ENCODE results near the gene GDPD3.
"Not testable (repeated sequence)": the region's sequence is repeated elsewhere in the genome, so short reads cannot be mapped to it uniquely, and the experiment has no call there.

Gene GDPD3

GRCh38 chr16:30124985-30125379 is 11.6 kb upstream of the GDPD3 start:
- DNase-seq (ENCODE audit: low read depth in 2 of 2) = no peak

DNA sequence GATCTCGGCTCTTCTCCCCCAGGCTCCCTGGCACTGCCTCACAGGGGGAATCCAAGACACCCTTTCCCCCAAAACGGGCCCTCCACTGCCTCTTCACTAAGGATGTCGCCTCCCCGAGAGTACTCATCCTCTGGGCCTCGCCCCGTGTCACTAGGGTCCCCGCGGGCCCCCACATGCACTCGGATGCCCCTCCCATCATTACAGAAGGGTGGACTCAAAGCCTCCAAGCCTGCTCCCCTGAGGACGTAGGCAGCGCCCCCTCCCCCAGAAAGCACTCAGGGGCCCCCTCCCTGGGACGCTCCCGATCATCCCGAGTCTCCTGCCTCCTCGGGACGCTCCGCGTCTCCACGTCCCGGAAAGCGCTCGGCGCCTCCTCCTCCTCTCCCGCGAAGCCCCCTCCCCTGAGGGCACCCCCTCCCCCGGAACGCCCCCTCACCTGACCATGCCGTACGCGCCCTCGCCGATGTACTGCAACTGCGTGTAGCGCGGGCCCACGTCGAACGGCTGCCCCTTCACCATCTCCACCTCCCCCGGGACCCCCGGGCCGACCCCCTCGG is 9.3 kb upstream of the GDPD3 start:
- DNase-seq (ENCODE audit: low read depth in 2 of 2) = no peak

DNA sequence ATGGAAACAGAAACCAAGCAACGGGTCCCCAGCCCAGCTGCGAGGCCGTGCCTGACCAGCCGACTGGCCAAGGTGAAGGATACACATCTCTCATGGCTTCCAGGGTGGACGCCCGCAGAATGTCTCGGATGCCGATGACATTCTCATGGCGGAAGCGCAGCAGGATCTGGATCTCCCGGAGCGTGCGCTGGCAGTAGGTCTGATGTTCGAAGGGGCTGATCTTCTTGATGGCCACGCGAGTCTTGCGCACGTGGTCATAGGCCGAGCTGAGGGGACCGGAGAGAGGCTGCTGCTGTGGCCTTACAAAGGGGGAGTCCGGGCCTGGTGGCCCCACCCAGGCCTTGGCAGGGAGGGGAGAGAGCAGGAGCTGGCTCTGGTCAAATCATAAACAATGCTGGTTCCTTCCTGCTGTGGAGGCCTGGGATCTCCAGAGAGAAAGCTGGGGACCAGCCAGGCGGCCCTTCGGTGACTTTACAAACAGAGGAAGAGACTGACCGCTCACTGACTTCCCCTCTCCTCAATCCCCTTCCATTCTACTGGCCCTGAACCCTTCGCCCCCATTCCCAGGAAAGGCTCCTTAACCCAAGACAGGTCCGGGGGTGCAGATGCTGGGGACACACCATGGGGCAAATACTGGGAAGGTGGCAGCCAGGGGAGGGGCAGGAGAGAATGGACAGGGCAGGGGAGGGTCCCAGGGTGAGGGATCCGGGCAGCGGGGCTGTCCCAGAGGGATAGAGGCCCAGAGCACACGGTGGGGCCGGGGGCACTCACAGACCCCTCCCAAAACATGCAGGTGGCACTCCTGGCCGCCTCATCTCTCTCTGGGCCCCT is 8.6 kb upstream of the GDPD3 start:
- DNase-seq (ENCODE audit: low read depth in 2 of 2) = no peak

DNA sequence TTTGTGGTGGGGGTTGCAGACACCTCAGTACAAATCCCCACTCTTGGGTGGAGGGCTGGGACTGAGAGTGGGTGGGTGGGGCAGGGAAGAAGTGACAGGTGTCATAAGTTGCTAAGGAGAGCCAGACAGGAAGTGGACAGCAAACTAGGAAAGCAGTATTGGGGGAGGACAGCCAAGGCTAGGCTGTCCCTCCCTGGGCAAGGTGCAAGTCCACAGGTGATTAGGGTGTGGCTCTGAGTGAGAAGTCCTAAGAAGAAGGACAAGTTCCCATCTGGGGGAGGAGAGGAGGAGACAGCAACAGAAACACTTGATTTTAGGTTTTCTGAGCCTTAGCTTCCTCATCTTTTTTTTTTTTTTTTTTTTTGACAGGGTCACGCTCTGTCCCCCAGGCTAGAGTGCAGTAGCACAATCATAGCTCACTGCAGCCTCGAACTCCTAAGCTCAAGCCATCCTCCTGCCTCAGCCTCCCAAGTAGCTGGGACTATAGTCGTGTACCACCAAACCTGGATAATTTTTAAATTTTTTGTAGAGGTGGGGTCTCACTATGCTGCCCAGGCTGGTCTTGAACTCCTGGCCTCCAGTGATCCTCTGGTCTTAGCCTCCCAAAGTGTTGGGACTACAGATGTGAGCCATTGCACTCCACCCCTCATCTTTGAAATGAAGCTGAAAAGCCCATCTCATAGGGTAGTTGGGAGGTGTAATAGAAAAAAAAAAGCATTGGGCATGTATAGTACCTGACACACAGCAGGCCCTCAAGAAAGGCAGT is 7.2 kb upstream of the GDPD3 start:
- DNase-seq (ENCODE audit: low read depth in 2 of 2) = no peak

DNA sequence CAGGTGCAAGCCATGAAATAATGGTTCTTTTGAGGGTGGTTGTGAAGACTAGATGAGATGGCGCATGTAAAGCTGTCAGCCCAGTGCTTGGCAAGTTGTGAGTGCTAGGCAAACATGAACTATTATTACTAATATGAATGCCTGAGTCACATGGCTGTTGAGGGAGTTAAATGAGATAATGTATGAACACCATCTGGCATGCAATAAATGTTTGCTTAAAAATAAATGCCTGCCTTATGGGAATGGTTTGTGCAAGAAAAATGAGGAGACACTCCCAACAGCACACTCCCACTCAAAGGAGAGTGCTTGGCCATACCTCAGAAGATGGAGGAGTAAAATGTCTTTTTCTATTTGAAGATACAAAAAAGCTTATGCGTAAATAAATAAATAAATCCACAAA is 6.1 kb upstream of the GDPD3 start:
- DNase-seq (ENCODE audit: low read depth in 2 of 2) = no peak

GRCh38 chr16:30117768-30118167 is 4.4 kb upstream of the GDPD3 start:
- DNase-seq (ENCODE audit: low read depth in 2 of 2) = no peak

GRCh38 chr16:30116291-30117207 is 3.2 kb upstream of the GDPD3 start:
- no peak for DNase-seq (ENCODE audit: low read depth in 2 of 2)

DNA sequence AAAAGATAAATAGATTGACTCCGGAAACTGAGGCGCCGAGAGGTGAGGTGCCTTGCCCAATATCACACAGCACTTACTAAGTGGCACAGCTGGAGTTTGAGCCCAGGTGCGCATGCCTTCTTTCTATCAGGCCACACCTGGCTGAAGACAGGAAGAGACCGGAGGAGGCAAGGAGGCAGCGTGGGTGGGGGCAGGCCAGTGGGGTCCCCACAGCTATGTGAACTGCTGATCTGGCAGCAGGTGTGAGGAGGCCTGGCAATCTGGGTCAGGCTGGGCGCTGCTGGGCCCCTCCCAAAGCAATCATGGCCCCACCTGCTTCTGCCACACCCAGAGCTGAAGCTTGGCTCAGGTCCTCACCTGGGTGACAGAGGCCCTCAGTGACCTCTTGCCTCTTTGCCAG is 1.9 kb upstream of the GDPD3 start:
- no peak for DNase-seq (ENCODE audit: low read depth in 2 of 2)

GRCh38 chr16:30114833-30115232 is 1.5 kb upstream of the GDPD3 start:
- DNase-seq (ENCODE audit: low read depth in 2 of 2) = not testable (repeated sequence)

DNA sequence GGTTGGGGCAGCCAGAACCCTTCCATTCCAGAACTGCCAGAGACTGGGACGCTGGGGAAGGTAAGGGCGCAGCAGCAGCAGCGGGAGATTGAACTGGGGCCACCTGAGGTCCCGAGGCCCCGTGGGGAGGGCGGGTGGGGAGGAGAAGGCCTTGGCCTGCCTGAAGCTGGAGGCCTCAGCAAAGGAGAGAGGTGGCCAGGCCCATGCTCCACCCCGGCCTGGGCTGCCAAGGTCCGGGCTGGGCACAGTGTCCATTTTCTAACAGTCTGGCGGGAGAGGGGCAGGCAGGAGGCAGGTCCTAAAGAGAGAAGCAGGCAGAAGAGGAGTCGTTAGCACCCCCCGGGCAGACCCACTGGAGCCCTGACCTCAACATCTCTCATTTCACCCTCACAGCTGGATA is 1.1 kb upstream of the GDPD3 start:
- DNase-seq (ENCODE audit: low read depth in 2 of 2) = no peak

GRCh38 chr16:30113711-30114333 is 485 bp upstream of the GDPD3 start:
- no peak for DNase-seq (ENCODE audit: low read depth in 2 of 2)

DNA sequence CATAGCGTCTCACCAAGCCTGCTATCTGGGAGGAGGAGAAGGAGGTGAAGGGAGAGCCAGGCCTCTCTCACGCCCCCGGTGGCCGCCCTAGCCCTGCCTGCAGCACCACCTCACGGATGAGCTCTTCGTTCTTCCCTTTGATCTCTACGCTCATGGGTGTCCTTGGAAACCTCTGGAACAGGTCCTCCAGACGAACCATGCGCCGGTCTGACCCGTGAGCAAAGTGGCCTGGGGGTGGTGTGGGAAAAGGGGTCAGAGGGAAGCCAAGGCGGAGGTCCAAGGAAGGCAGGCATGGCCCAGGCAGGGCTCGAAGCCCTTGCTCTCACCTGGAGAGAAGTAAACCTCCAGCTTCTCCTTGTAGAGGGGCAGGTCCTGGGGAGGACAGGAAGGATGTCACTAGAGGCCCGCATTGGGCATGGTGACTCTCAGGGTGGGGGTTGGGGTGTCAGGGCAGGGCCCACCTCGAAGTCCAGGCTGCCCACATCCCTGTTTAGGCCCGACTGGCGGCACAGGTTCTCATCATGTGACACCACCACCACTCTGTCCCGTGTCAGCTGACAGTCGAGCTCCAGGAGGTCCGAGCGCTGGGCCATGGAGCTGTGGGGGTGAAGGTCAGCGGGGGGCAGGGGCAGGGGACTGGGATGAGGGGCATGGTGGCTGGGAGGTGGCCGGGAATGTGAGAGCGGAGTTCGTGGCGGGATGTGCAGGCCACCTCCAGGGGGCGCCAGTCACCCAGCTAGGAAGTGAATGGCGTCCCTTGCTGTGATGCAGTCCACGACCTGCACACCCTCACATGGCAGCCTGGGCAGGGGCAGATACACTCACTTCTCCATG is 923 bp downstream of the GDPD3 start:
- DNase-seq (ENCODE audit: low read depth in 2 of 2) = peak; percentile 52 to 60

GRCh38 chr16:30110661-30111060 is 2.7 kb downstream of the GDPD3 start:
- DNase-seq (ENCODE audit: low read depth in 2 of 2) = no peak

DNA sequence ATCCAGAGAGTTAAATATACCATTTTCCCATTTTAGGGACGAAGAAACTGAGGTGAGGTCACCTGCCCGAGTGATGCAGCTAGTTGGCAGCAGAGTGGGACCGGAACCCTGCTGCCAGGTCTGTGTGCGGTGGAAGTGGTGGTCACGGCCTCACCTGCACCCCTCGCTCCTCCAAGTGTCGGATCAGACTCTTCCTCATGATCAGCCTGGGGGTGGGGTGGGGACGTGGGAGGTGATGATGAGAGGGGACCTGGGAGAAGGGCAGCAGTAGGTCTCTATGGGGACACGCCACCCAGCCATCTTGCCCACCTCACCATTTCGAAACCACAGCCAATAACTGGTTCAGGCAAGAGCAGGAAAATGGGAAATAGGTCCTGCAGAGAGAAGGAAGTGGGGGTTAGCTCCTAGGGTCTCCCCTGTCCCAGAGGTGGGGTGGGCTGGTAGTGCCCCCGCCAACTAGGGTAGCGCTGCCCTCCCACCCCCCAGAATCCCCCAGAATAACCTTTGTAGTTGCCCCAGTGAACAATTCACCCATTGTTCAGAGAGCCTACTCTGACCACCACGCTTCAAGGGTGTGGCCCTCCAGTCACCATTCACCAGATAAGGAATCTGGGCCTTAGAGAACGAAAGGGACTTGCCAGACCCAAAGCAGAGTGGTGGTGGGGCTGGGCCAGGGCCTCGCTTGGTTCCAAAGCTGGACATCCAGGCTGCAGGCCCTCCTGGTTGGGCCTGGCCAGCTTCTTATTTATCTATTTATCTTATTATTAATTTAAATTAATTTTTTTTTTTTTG is 5.1 kb downstream of the GDPD3 start:
- no peak for DNase-seq (ENCODE audit: low read depth in 2 of 2)

GRCh38 chr16:30104492-30104891 is 8.8 kb downstream of the GDPD3 start:
- no peak for DNase-seq (ENCODE audit: low read depth in 2 of 2)

- DNase-seq (ENCODE audit: low read depth in 2 of 2) = no peak
These were observed 9.2 kb downstream of the GDPD3 start for GRCh38 chr16:30104090-30104489.

DNA sequence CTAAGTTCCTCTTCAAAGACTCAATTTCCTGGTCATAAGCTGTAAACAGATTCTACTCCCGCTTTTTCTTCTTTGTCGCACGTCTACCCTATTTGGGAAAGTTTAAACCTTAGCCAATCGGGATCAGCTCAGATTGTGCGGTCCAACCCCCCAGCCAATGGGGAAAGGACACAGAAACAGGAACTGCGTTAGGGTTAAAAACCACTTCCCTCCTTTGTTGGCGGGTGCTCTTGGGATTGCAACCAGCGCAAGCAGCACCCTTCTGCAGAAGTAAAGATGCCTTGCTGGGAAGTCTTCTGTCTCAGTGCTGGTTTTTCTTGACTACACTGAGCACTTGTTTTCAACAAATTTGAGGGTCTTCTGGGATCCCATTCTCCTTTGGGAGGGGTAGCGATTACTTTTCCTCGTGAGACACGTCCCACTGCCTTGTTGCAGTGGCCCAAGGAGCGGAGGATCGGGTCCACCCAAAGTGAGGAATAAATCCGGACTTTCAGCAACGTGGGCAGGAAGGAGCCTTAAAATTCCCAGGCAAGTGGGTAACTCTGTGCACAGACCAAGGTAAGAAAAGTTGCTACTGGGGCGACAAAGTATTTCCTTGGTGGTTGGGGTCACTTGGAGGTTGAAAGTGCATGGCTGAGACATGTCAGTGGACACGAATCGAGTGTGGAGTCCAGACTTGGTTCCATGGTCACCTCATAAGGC is 16.3 kb downstream of the GDPD3 start:
- no peak for DNase-seq (ENCODE audit: low read depth in 2 of 2)

DNA sequence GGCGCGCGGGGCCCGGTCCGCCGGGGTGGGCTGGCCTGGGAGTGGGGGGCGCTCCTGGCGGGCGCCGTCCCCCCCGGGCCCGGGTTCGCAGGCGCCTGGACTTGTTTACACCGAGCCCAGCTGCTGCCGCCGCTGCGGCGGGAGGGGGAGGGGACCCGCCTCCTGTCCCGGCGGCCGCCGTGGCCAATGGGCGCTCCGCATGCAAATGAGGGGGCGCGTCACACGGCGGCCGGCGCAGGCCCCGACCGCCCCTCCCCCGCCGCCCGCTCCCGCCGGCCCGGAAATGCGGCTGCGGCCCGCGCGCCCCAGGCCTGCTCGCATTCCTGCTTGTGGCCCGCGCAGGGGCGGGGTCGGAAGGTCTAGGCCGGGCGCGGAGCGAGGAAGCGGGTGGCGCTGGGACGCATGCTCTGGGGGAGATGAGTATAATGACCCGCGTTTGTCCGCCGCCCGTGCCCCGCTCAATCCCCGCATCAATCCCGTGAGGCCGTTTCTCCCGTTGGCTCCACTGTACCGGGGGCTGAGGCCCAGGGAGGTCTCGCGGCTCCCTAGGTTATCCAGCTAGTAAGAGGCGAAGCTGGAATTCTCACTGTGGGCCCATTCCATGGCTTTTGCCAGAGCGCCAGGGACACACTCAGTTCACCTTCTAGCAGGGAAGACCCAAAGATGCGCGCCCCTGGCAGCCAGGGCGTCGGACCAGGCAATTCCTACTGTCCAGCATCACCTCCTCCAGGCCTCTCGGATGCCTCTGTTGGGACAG is 17.1 kb downstream of the GDPD3 start, which contains the start of gene YPEL3:
Gene YPEL3, minus strand, starts transcription at position 109 of the 757 bp plus-strand sequence. CDS start 731 bp downstream, outside the sequence.
- peak; percentile 74 to 82 for DNase-seq (ENCODE audit: low read depth in 2 of 2)
